ENCODE results near the gene JOSD2. TPM values are rescaled to one million over a fixed set of nuclear protein-coding genes. Genes with fewer than 3 reads are reported as not detected.

JOSD2 gene
- total RNA-seq, 4 donors from 2014 or later: 26.3 to 45.1 (median 34.9) TPM

DNA sequence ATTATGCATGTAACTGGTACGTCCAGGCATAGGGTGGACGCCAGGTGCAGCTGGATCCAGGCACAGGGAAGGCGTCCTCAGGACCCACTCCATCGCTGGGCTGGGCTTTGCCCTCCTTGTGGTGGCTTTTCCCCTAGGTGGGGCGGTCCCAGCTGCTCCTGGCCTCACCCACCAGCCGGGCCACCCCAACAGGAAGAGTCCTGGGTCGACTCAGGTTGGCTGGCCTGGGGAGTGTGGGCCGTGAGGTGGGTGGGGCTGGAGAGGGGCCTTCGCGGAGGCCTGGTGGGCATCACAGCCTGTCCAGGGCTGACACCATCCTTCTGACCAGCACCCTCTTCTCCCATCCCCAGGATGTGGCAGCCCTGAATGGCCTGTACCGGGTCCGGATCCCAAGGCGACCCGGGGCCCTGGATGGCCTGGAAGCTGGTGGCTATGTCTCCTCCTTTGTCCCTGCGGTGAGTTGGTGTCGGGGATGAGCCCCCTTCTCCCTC lies 31.2 kb downstream of the JOSD2 start:
- peaks cover 0 to 70% (median 13%) of the 10 kb centered on the region in 3 donors for H3K36me3 ChIP-seq
- TF ChIP-seq, protein P1, sequence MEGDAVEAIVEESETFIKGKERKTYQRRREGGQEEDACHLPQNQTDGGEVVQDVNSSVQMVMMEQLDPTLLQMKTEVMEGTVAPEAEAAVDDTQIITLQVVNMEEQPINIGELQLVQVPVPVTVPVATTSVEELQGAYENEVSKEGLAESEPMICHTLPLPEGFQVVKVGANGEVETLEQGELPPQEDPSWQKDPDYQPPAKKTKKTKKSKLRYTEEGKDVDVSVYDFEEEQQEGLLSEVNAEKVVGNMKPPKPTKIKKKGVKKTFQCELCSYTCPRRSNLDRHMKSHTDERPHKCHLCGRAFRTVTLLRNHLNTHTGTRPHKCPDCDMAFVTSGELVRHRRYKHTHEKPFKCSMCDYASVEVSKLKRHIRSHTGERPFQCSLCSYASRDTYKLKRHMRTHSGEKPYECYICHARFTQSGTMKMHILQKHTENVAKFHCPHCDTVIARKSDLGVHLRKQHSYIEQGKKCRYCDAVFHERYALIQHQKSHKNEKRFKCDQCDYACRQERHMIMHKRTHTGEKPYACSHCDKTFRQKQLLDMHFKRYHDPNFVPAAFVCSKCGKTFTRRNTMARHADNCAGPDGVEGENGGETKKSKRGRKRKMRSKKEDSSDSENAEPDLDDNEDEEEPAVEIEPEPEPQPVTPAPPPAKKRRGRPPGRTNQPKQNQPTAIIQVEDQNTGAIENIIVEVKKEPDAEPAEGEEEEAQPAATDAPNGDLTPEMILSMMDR (IDR thresholded peaks at IDR 0.05): no peak
- TF ChIP-seq POLR2A (IDR thresholded peaks at IDR 0.05): no peak
- peaks cover 9 to 29% (median 10%) of the 10 kb centered on the region in 3 donors for H3K4me1 ChIP-seq
- WGBS, 2 donors: 89 to 90% methylated on average over 3 to 5 of the region's 16 CpGs
- DNase-seq: no peak
- no peaks in the 10 kb centered on the region for H3K9me3 ChIP-seq
- H3K27me3 ChIP-seq: no peaks in the 10 kb centered on the region
- H3K4me3 ChIP-seq: no peak overlapping the region
- H3K27ac ChIP-seq: no peak overlapping the region
- intact Hi-C loops (cut with DNase I): no loop called here

DNA sequence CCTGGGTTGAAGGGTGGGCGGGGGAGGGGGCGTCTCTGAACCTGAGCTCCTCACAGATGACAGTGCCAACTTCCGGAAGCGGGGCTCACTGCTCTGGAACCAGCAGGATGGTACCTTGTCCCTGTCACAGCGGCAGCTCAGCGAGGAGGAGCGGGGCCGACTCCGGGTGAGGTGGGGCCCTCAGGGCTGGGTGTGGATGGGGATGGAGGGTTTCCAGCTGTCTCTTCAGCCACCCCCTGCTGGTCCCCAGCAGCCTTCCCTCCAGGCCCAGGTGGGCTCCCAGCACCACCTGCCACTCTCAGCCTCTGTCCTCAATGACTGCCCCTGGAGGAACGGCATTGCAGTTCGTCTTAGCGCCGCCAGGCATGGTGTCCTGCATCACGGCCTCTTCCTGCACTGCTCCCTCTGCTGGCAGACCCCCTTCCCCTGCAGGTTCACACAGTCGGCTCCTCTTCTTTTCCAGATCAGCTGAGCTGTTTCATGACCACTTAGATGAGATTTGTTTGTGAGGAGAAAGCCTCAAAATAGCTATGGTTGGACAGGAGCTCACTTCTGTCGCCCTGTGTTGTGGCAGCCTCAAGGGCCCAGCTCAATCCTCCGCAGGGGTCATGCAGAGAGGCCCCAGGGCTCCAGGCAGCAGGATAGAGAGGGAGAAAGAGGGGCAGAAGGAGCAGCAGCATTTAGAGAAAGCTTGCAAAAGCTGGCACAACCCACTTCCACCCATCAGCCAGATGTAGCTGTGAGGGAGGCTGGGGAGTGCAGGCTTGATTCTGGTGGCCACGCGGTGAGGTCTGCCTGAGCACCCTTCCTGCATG lies 31.9 kb downstream of the JOSD2 start:
- Histone ChIP-seq H3K27me3 (no peaks in the 10 kb centered on the region), H3K4me3 (no peak overlapping the region), H3K36me3 (peaks cover 0 to 63% (median 13%) of the 10 kb centered on the region in 3 donors), H3K27ac (no peak overlapping the region), H3K9me3 (no peaks in the 10 kb centered on the region), H3K4me1 (peaks cover 9 to 29% (median 10%) of the 10 kb centered on the region in 3 donors)
- TF ChIP-seq POLR2A (IDR thresholded peaks at IDR 0.05): no peak
- TF ChIP-seq, protein P1 (IDR thresholded peaks at IDR 0.05): peak in 2 of 6 experiments; percentile 14 to 40
- no peak for DNase-seq
- 70 to 75% methylated on average over 5 to 14 of the region's 19 CpGs for WGBS, 2 donors
- intact Hi-C loops (cut with DNase I): no loop called here

DNA sequence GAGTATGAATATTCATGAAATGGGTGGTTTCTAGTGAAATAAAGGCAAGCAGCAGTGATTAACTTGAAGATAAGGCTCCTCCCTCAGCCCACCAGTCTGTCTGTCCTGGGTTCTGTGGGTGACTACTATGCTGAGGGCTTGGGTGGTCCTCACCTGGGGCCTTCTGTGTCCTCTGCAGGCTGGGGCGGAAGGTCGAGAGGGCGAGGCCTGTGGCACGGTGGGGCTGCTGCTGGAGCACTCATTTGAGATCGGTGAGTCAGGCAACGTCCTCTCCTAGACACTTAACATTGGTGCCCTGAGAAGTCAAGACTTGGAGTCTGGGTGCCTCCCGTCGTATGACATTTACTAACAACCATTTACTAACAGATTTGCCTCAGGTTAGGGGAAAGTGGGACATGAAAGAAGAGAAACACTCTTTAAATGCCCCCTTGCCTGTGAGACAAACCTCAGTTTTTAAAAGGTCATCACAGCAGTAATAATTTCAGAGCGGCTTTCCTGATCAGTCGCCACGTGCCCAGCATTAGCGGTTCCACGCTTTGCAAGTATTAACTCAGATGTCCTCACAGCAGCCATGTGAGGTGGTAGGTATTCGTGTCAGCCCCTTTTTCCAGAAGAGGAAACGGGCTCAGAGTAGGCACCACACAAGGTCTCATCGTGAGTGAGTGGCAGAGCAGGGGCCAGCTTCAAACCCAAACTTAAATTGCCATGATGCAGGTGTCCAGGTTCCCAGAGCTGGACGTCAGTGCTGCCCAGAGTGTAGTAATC lies 33.1 kb downstream of the JOSD2 start:
- no peak for DNase-seq
- Histone ChIP-seq H3K4me1 (peaks cover 9 to 29% (median 10%) of the 10 kb centered on the region in 3 donors), H3K4me3 (peak overlapping the region in 2 of 4 donors; percentile 84 to 92), H3K36me3 (peaks cover 0 to 53% (median 8%) of the 10 kb centered on the region in 3 donors), H3K27me3 (no peaks in the 10 kb centered on the region), H3K9me3 (no peaks in the 10 kb centered on the region), H3K27ac (no peak overlapping the region)
- 89 to 90% methylated on average over 12 to 13 of the region's 17 CpGs for WGBS, 2 donors
- intact Hi-C loops (cut with DNase I): no loop called here
- no peak for TF ChIP-seq POLR2A (IDR thresholded peaks at IDR 0.05)
- TF ChIP-seq, protein P1 (IDR thresholded peaks at IDR 0.05): no peak

DNA sequence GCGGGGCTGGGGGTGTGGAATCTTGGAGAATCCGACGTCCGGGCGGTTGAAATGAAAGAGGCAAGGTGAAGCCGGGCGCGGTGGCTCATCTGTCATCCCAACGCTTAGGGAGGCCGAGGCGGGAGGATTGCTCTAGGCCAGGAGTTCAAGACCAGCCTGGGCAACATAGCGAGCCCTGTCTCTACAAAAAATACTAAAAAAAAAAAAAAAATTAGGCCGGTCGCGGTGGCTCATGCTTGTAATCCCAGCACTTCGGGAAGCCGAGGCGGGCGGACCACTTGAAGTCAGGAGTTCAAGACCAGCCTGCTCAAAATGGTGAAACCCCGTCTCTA lies 34.1 kb downstream of the JOSD2 start:
- 21 to 24% methylated on average over 15 to 20 of the region's 20 CpGs for WGBS, 2 donors
- intact Hi-C loops (cut with DNase I): no loop called here
- Histone ChIP-seq H3K36me3 (peaks cover 0 to 43% (median 8%) of the 10 kb centered on the region in 3 donors), H3K9me3 (no peaks in the 10 kb centered on the region), H3K27ac (peak overlapping the region; percentile 81 to 89 (median 82)), H3K4me3 (peak overlapping the region; percentile 79 to 92 (median 84)), H3K27me3 (no peaks in the 10 kb centered on the region), H3K4me1 (peaks cover 9 to 29% (median 10%) of the 10 kb centered on the region in 3 donors)
- TF ChIP-seq, protein P1 (IDR thresholded peaks at IDR 0.05): no peak
- no peak for TF ChIP-seq POLR2A (IDR thresholded peaks at IDR 0.05)
- DNase-seq: no peak

Measured in esophagus squamous epithelium (tissue), 5 donors.